ENCODE data around the gene ELMO1.

Gene ELMO1

GRCh38 chr7:37352251-37352880 lies 96.3 kb downstream of the ELMO1 start:
- TF ChIP-seq ARNT (IDR thresholded peaks at IDR 0.05) = no peak
- no peak for TF ChIP-seq L3MBTL2 (conservative IDR thresholded peaks at IDR 0.05)
- no peak for TF ChIP-seq NFRKB (IDR thresholded peaks at IDR 0.05)
- TF ChIP-seq ZNF384 (IDR thresholded peaks at IDR 0.05) = no peak
- no peak for TF ChIP-seq FOXA1 (IDR thresholded peaks at IDR 0.05)
- TF ChIP-seq SP1 (IDR thresholded peaks at IDR 0.05) = no peak
- TF ChIP-seq PKNOX1 (IDR thresholded peaks at IDR 0.05) = no peak
- no peak for TF ChIP-seq ELF4 (IDR thresholded peaks at IDR 0.05)
- TF ChIP-seq BHLHE40 (IDR thresholded peaks at IDR 0.05; ENCODE audit: borderline replicate concordance) = no peak
- no peak for TF ChIP-seq SUZ12 (IDR thresholded peaks at IDR 0.05)
- TF ChIP-seq CTBP1 (IDR thresholded peaks at IDR 0.05; ENCODE audit: borderline replicate concordance) = no peak
- TF ChIP-seq FOXM1 (IDR thresholded peaks at IDR 0.05; ENCODE audit: borderline replicate concordance) = no peak
- TF ChIP-seq HDGF (IDR thresholded peaks at IDR 0.05; ENCODE audit: borderline replicate concordance) = no peak
- TF ChIP-seq LEF1 (IDR thresholded peaks at IDR 0.05; ENCODE audit: borderline replicate concordance) = no peak
- no peak for TF ChIP-seq FOXK2 (IDR thresholded peaks at IDR 0.05)
- no peak for TF ChIP-seq TARDBP (IDR thresholded peaks at IDR 0.05)
- ChIA-PET POLR2A (no interaction called here), CTCF (no interaction called here)
- DNase-seq (ENCODE audit: extremely low spot score) = no peak

GRCh38 chr7:37351716-37352115 lies 96.9 kb downstream of the ELMO1 start:
- ChIA-PET CTCF (interaction anchor here (0.7 kb wide), 1 partner anchor 1660 kb away, joined by 3 read pairs; no protein-coding TSS in a partner anchor), POLR2A (no interaction called here)
- TF ChIP-seq FOXA1 (IDR thresholded peaks at IDR 0.05) (no peak), HDGF (IDR thresholded peaks at IDR 0.05; ENCODE audit: borderline replicate concordance) (no peak), LEF1 (IDR thresholded peaks at IDR 0.05; ENCODE audit: borderline replicate concordance) (no peak), ELF4 (IDR thresholded peaks at IDR 0.05) (no peak), L3MBTL2 (conservative IDR thresholded peaks at IDR 0.05) (no peak), CTBP1 (IDR thresholded peaks at IDR 0.05; ENCODE audit: borderline replicate concordance) (no peak), TARDBP (IDR thresholded peaks at IDR 0.05) (no peak), FOXK2 (IDR thresholded peaks at IDR 0.05) (no peak), SP1 (IDR thresholded peaks at IDR 0.05) (no peak), PKNOX1 (IDR thresholded peaks at IDR 0.05) (no peak), FOXM1 (IDR thresholded peaks at IDR 0.05; ENCODE audit: borderline replicate concordance) (no peak)
- no peak for DNase-seq (ENCODE audit: extremely low spot score)

- ChIA-PET POLR2A (no interaction called here), CTCF (no interaction called here)
- no peak for DNase-seq (ENCODE audit: extremely low spot score)
- TF ChIP-seq L3MBTL2 (conservative IDR thresholded peaks at IDR 0.05) (no peak), FOXK2 (IDR thresholded peaks at IDR 0.05) (no peak), NFRKB (IDR thresholded peaks at IDR 0.05) (no peak), ARNT (IDR thresholded peaks at IDR 0.05) (no peak), FOXA1 (IDR thresholded peaks at IDR 0.05) (no peak)
Measured at GRCh38 chr7:37349979-37350590, 98.6 kb downstream of the ELMO1 start.

GRCh38 chr7:37348982-37349381 lies 99.7 kb downstream of the ELMO1 start:
- ChIA-PET CTCF (no interaction called here), POLR2A (no interaction called here)
- DNase-seq (ENCODE audit: extremely low spot score) = no peak
- TF ChIP-seq LEF1 (IDR thresholded peaks at IDR 0.05; ENCODE audit: borderline replicate concordance) (no peak), CTBP1 (IDR thresholded peaks at IDR 0.05; ENCODE audit: borderline replicate concordance) (no peak), PKNOX1 (IDR thresholded peaks at IDR 0.05) (no peak), HDGF (IDR thresholded peaks at IDR 0.05; ENCODE audit: borderline replicate concordance) (no peak), TARDBP (IDR thresholded peaks at IDR 0.05) (no peak), FOXK2 (IDR thresholded peaks at IDR 0.05) (no peak), BHLHE40 (IDR thresholded peaks at IDR 0.05; ENCODE audit: borderline replicate concordance) (no peak), SP1 (IDR thresholded peaks at IDR 0.05) (no peak), L3MBTL2 (conservative IDR thresholded peaks at IDR 0.05) (no peak), NFRKB (IDR thresholded peaks at IDR 0.05) (no peak), FOXA1 (IDR thresholded peaks at IDR 0.05) (no peak), ELF4 (IDR thresholded peaks at IDR 0.05) (no peak), SUZ12 (IDR thresholded peaks at IDR 0.05) (no peak), ZNF384 (IDR thresholded peaks at IDR 0.05) (no peak), ARNT (IDR thresholded peaks at IDR 0.05) (no peak), FOXM1 (IDR thresholded peaks at IDR 0.05; ENCODE audit: borderline replicate concordance) (no peak)

GRCh38 chr7:37346761-37347160 lies 101.9 kb downstream of the ELMO1 start:
- POLR2A ChIA-PET = no interaction called here
- TF ChIP-seq ARNT (IDR thresholded peaks at IDR 0.05) (no peak), SP1 (IDR thresholded peaks at IDR 0.05) (no peak)
- CTCF ChIA-PET = no interaction called here
- no peak for DNase-seq (ENCODE audit: extremely low spot score)

- ChIA-PET CTCF (no interaction called here), POLR2A (no interaction called here)
- no peak for DNase-seq (ENCODE audit: extremely low spot score)
- TF ChIP-seq FOXA1 (IDR thresholded peaks at IDR 0.05) (no peak), TARDBP (IDR thresholded peaks at IDR 0.05) (no peak), FOXK2 (IDR thresholded peaks at IDR 0.05) (no peak), LEF1 (IDR thresholded peaks at IDR 0.05; ENCODE audit: borderline replicate concordance) (no peak), FOXM1 (IDR thresholded peaks at IDR 0.05; ENCODE audit: borderline replicate concordance) (no peak), ELF4 (IDR thresholded peaks at IDR 0.05) (no peak)
Measured at GRCh38 chr7:37344886-37345579, 103.6 kb downstream of the ELMO1 start.
